GM18505 (cell line): Measurements from ENCODE around the gene MTA3.

Source experiments
- ATAC-seq: cut with Tn5 transposase; IDR thresholded peaks from one replicate; pipeline ENCODE4 v1.9.1; 2021; ENCODE audit not compliant: unreplicated experiment
- POLR2A ChIP-seq: IDR thresholded peaks from 4 replicates; pipeline ENCODE4 v1.6.1; 2011; ENCODE audit warnings: borderline replicate concordance; ENCODE audit not compliant: insufficient read depth, insufficient read length; ENCODE audit errors: extremely low read depth

Gene MTA3

DNA sequence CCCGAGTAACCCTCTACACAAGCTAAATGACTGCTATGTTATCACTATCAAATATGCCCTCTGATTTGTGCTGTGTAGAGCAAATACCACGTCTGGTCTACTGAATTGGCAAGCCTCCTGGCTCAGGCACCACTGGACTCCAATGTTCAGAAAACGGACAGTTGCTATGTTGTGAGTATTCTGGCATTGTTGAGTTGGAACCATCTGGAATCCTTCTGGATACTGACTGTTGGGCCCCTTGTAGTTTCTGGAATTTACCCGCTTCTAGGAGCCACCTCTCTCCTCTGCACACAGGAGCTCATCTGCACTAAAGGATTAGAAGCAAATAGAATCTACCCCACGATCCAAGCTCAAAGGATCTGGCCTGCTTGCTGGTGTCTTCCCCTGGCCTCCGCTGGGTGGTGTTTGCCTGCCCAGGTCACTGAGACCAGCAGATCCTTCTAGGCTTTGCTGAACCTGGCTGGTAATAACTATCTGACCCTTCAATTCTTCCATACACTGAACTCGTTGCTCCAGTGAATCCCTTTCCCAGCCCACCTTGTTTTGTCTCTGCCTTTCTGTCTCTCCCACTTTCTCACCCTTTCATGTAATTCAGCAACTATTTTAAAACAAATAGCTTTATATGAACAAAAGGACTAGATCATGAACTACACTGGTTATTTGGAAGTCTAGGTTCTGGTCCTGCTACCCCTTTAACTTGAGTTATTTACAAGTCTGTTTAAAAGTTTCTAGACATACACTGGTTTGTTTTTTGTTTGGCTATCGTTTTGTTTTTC is 226.0 kb downstream of the MTA3 start:
- TF ChIP-seq POLR2A: peak; percentile 36
- no peak for ATAC-seq

DNA sequence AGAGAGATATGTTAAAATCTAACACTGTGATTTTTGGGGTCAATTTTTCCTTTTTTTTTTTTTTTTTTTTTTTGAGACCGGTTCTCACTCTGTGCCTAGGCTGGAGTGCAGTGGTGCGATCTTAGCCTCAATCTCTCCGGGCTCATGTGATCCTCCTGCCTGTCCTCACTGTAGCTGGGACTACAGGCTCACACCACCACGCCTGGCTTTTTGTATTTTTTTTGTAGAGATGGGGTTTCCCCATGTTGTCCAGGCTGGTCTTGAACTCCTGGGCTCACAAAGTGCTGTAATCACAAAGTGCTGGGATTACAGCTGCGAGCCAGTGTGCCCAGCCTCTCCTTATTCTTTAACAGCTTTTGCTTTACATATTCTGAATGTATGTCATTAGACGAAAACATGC is 226.8 kb downstream of the MTA3 start:
- ATAC-seq: no peak

DNA sequence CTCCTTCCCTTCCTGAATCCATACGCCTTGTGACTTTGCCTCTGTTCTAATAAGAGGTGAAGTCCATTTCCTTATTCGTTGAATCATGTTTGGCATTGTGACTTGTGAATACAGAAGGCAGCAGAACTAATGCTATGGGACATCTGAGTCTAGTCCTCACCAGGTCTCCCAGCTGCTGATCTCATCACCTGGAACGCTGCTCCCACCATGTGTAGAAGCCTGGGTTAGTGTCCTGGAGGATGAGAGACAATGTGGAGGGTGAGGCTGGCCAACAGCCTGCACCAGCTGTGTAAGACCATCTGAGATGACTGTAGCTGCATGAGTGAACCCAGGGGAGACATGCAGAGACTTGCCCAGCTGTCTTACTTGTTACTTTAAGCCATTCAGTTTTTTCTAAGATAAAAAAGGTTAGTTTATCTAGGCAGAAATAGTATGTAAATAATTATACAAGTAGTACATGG is 227.4 kb downstream of the MTA3 start:
- no peak for ATAC-seq
- TF ChIP-seq POLR2A: peak; percentile 31

More for the DNA sequence above, 226.8 kb downstream of the MTA3 start:
- peak; percentile 44 for TF ChIP-seq POLR2A

DNA sequence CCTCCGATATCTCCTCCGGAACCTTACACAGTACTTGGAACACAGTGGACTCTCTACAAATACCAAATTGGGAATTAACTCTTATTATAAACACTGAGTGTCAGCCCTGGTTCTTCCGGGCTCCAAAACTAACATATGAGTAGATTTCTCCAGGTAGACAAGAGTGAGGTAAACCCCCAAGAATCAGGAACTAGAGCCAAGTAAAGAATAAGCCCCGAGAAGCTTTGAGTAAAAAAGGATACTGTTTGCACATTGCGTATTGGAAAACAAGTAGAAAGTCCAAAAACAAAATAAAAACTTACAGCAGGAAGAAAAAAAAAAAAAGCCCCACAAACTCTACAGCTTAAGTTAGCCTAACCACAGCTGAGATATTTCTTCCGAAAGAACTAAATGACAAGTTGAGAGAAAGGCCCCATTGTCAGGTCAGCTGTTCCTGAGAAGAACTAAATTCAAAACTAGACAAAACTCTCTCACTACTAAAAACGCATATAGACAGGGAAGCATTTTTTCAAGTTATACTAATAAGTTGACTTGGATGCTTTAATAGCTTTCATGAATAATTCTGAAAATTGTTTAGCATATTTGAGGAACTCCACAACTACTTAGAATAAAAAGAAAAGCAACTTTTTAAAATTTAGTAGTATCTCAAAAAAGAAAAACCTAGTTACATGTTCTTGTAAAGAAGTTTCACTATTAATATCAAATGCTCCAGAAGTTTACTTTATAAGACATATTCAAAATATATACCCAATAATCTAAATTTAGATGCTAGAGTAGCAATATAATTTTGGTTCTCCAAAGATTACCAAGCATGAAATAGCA is 228.2 kb downstream of the MTA3 start:
- no peak for ATAC-seq
- TF ChIP-seq POLR2A: no peak

DNA sequence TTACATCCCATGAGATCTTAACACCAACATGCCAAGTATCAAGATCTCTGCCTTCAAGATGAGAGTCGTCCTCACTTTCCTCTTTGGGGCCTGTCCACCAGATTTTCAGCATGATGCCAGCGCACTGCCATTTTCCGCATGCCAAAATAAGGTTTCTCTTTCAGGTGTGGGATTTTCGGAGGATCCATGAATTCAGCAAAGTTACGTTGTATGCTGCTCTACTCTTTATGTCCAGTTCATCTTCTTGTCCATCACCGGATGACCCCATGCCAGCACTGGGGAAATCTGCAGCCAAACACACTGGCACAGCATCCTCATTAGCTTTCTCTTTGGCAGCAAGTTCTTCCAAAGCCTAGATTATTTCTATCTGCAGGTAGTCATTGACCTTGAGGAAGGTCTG is 228.8 kb downstream of the MTA3 start:
- ATAC-seq: no peak
- no peak for TF ChIP-seq POLR2A

DNA sequence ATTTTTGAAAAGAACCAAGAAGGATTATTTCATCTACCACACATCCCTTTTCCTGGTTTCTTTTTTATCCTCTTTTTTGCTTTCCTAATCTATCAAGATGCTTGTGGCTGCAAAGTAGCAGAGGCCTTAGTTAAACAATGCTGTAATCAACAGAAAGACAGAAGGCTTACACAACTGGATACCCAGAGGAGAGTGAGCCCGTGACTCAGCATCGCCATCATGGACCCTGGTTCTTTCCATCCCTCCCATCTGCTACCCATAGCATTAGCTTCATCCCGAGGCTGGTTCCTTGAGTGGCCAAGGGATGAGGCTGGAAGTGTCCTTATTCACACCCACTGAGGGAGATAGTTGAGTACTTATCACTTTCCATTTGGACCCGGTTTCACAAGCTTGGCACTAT is 231.4 kb downstream of the MTA3 start:
- ATAC-seq: no peak
- no peak for TF ChIP-seq POLR2A

DNA sequence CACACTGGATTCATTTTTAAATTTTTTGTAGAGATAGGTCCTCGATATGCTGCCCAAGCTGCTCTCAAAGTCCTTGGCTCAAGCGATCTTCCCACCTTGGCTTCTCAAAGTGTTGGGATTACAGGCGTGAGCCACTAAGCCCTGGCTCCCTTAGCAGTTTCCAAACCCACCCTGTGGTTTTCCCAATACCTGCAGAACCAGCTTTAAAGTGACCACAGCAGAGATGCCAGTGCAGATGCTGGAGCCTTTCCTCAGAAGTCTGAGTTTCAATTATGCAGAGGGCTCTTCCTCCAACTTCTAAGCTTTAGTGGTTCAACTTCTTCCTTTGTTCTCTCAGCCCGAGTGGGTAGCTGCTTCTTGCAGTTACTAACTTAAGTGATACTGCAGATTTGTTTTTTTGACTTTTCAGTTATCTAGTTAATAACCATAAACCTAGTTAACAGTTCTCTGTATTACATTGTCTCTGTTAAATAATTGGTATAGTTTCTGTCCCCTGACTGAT is 232.1 kb downstream of the MTA3 start:
- TF ChIP-seq POLR2A: no peak

DNA sequence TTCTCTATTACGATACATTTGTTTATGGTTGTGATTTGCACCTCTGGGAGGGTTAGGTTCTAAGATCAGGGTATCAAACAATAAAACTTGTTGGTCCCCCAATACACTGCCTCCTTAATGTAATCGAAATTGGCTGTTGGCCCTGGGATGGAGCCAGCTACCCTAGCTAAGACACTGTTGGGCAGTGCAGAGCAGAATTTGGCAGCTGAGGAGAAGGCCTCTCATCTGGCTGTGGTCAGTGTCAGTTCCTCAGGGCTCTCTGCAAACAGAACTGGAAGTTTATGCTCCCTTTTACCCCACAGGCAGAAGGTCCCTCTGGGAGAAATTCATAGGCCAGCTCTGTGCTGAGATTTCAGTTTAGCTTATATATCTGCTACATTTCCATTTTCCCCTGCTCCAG is 232.5 kb downstream of the MTA3 start:
- no peak for ATAC-seq
- TF ChIP-seq POLR2A: no peak

More for the DNA sequence above, 232.1 kb downstream of the MTA3 start:
- no peak for ATAC-seq

DNA sequence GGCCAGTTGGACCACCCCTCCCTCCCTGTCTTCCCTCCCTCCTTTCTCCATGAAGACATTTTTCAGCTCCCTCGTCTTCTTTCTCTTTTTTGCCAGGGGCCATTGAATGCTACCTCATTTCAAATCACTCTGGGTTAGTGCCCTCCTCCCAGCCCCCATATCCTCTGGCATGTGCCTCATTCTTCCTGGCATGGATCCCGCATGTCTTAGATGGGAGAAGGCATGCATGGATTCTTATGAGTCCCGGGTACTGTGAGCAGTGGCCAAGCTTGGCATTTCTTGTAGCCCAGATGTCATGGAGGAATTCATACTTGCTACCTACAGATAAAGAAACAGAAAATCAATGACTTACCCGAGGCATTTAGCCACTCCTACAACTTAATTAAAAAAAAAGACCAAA is 232.9 kb downstream of the MTA3 start:
- no peak for ATAC-seq

DNA sequence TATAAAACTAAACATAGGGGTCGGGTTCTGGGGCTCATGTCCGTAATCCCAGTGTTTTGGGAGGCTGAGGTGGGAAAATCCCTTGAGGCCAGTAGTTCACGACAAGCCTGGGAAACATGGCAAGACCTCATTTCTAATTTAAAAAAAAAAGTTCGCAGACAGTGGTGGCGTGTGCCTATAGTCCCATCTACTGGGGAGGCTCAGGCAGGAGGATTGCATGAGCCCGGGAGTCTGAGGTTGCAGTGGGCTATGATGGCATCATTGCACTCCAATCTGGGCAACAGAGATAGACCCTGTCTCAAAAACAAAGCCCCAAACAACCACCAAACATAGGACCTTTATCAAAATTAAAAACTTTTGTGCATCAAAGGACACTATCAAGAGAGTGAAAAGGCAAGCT is 233.7 kb downstream of the MTA3 start:
- ATAC-seq: no peak
- no peak for TF ChIP-seq POLR2A

More for the DNA sequence above, 232.9 kb downstream of the MTA3 start:
- TF ChIP-seq POLR2A: no peak

DNA sequence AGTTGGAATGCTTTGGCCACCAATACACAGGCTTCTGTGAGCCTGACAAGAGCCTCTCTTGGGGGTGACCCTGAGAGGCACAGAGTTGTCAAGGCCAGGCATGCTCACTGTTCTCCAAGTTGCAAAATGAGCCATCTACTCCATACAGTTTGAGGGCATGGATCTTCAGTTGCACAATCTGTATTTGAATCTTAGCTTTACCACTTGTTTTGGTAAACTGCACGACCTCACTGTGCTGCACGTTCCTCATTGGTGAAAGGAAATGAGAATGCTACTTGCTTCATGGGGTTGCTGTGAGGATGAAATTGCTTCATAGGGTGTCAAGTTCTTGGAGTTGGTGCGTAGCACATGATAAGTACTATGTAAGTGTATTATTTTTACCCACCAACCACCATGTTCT is 235.9 kb downstream of the MTA3 start:
- no peak for ATAC-seq
- TF ChIP-seq POLR2A: no peak

DNA sequence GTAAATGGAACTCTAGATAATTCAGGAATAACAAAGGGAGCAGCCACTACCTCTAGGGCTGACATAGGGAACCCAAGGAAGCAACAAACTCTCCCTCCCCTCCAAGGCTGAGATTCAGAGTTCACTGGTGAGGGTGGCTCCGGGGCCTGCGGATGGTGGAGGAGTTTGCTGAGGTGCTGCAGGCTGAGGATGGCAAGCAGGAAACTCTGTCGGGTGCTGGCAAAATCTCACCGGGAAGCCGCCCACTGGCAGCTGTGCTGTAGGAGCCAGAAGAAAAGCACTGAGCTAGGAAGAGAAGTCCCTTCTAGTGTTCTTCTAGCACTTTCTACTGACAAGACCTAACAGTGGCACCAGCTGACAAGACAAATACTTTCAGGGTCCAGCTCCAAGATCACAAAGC is 236.5 kb downstream of the MTA3 start:
- no peak for TF ChIP-seq POLR2A
- no peak for ATAC-seq
